Measurements from ENCODE around the gene PRKCD. TPM values are rescaled to one million over a fixed set of nuclear protein-coding genes. Genes with fewer than 3 reads are reported as not detected.

Gene PRKCD
- polyA plus RNA-seq, 12 donors = 5.4 to 16.9 (median 6.8) TPM; not detected in 1

GRCh38 chr3:53169832-53170324 lies 8.9 kb downstream of the PRKCD start:
- DNase-seq = no peak

- DNase-seq = no peak
Observed at GRCh38 chr3:53170325-53171063, 9.5 kb downstream of the PRKCD start.

GRCh38 chr3:53171064-53171418 lies 10.0 kb downstream of the PRKCD start:
- no peak for DNase-seq

- DNase-seq = no peak
Observed at GRCh38 chr3:53171827-53172505, 11.0 kb downstream of the PRKCD start.

- no peak for DNase-seq
Observed at GRCh38 chr3:53173107-53173506, 12.1 kb downstream of the PRKCD start.

- DNase-seq = no peak
Observed at GRCh38 chr3:53174346-53175250, 13.6 kb downstream of the PRKCD start.

GRCh38 chr3:53175613-53176540 lies 14.9 kb downstream of the PRKCD start:
- DNase-seq = no peak

- no peak for DNase-seq
Observed at GRCh38 chr3:53178246-53178645, 17.2 kb downstream of the PRKCD start.

GRCh38 chr3:53179580-53179979 lies 18.6 kb downstream of the PRKCD start:
- no peak for DNase-seq

GRCh38 chr3:53180305-53181023 lies 19.5 kb downstream of the PRKCD start:
- DNase-seq = no peak

GRCh38 chr3:53181024-53181371 lies 20.0 kb downstream of the PRKCD start:
- no peak for DNase-seq

- DNase-seq = no peak
Observed at GRCh38 chr3:53181528-53181927, 20.5 kb downstream of the PRKCD start.

GRCh38 chr3:53182764-53183355 lies 21.9 kb downstream of the PRKCD start:
- DNase-seq = no peak

- DNase-seq = no peak
Observed at GRCh38 chr3:53183514-53183913, 22.5 kb downstream of the PRKCD start.

GRCh38 chr3:53184701-53185100 lies 23.7 kb downstream of the PRKCD start:
- no peak for DNase-seq

GRCh38 chr3:53185761-53186465 lies 24.9 kb downstream of the PRKCD start:
- no peak for DNase-seq

- no peak for DNase-seq
Observed at GRCh38 chr3:53186726-53187125, 25.7 kb downstream of the PRKCD start.

GRCh38 chr3:53187430-53187829 lies 26.4 kb downstream of the PRKCD start:
- DNase-seq = no peak

GRCh38 chr3:53188136-53188685 lies 27.2 kb downstream of the PRKCD start:
- no peak for DNase-seq

Data from muscle of arm (tissue), 12 donors.